Measurements from ENCODE around the gene TCEAL8.

TCEAL8 gene

DNA sequence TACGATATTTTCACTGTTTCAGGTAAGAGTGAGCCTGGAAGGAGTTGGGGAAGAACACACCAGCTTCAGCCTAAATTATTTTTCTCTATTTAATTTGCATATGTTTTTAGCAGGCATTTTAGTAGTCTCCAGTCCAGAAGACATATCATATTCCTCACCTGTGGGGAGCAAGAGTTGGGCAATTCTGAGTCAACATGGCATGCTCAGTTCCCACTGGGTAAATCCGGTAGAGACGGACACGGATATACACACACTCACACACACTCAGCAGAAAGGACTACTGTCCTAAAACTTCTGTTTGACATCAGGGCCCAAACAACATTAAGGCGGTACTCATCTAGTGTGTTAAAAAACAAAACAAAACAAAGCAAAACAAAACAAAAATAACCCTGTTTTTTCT lies 44.9 kb downstream of the TCEAL8 start:
- DNase-seq (ENCODE audit: low spot score) = no peak
- ChIA-PET CTCF (interaction anchor here (0.6 to 1.5 kb wide), 3 partner anchors 15 to 60 kb away, joined by 3 to 5 read pairs (median 4); partner anchors contain the start of gene TCEAL8), POLR2A (ENCODE audit: low non-redundant PET) (no interaction called here)
- TF ChIP-seq, protein P1, sequence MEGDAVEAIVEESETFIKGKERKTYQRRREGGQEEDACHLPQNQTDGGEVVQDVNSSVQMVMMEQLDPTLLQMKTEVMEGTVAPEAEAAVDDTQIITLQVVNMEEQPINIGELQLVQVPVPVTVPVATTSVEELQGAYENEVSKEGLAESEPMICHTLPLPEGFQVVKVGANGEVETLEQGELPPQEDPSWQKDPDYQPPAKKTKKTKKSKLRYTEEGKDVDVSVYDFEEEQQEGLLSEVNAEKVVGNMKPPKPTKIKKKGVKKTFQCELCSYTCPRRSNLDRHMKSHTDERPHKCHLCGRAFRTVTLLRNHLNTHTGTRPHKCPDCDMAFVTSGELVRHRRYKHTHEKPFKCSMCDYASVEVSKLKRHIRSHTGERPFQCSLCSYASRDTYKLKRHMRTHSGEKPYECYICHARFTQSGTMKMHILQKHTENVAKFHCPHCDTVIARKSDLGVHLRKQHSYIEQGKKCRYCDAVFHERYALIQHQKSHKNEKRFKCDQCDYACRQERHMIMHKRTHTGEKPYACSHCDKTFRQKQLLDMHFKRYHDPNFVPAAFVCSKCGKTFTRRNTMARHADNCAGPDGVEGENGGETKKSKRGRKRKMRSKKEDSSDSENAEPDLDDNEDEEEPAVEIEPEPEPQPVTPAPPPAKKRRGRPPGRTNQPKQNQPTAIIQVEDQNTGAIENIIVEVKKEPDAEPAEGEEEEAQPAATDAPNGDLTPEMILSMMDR (conservative IDR thresholded peaks at IDR 0.05; ENCODE audit: low read depth) = no peak
- H3K27ac ChIP-seq = no peak overlapping the region
